Middle frontal gyrus (tissue), 1 donor: ENCODE data around the gene FHOD3.

ENCODE experiments used
- DNase-seq: peaks from one replicate; pipeline ENCODE4 v3.0.0-alpha.2; 2015; ENCODE audit warnings: low spot score; ENCODE audit errors: extremely low spot score

FHOD3 gene

DNA sequence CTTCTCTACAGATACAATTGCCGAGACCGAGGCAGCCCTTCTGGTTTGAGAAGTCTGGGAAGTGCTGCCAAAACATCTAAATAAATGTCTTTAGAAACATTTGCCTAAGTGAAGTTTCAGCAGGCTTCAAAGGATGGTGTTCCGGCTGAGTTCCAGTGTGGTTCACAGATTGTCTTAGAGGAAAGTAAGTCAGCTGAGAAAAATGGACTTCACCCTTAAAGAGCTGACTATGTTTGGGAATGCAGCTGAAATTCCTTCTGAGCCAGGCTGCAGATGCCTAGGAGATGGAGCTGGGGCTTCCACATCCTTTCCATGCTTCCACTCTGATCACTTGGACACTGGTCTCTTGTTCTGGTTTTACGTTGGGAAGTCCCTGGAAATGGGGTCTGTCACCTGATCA, 83.6 kb downstream of the FHOD3 start:
- peak; percentile 4 for DNase-seq

DNA sequence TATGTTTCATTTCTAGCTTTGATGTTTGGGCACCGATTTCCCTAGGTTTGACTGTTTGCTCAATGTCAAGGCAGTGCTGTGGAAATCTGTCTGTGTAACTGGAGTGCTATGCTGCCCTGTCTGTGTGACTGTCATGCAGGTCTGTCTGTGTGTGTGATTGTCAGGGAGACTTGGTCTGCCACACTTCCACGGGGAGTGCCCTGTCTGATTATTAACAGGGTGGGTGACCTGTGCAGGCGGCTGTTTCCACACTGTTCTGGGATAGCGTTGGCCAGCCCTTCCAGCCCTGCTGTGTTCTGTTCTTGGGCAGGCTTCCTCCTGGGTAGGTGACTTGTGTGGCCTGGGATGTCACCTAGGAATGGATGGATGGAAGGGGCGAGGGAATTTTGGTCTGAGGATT, 85.3 kb downstream of the FHOD3 start:
- DNase-seq = no peak

DNA sequence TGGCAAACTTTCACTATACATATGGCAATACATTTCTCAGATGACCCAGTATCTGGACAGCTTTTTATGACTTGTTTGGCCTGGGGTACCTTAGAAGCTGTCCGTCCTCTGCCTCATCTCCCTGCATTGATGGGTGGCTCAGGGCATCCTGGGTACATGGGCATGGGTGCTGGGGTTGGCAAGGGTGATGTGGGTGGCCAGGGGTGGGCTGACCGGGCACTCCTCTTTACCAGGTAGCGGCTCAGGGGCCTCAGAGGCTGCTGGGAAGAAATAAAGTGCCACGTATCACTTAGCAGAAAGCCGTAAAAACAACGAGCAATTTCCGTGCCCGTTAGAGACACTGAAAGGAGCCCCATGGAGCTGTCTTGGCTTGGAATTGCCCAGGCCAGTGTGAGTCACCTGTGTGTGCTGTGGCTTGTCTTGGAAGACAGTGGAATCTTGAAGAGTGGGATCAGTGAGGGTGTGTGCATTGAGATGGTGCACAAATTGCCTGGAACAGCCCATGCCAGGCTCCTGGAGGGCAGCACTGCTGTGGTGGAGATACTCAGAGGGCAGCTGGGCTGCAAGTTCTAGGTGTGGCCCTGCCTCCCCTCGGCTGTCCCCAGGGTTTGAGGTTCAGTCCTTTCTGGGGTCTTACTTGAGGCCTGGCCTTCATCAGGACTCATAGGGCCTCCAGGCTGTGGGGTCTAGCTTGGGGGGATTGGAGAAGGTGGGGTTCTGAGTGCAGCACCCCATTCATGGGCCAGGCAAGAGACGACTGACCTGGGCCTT, 88.8 kb downstream of the FHOD3 start:
- DNase-seq = no peak

DNA sequence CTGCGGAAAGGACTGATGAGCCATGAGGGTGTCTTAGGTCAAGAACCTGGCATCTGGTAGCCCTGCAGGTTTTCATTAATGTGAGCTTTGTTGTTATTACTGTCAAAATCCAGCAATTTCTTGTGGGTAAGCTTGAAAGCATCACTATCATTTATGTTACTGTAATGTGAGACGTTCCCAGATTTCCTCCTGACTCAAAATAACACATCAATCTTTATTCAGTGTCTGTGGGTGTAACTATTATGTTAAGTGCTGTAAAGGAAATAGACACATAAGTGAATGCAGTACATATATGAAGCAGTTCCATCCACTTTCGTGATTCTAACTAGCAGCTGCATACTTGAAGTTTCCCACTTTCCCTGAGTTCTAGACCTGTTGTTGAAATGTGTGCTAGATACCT, 89.8 kb downstream of the FHOD3 start:
- no peak for DNase-seq

DNA sequence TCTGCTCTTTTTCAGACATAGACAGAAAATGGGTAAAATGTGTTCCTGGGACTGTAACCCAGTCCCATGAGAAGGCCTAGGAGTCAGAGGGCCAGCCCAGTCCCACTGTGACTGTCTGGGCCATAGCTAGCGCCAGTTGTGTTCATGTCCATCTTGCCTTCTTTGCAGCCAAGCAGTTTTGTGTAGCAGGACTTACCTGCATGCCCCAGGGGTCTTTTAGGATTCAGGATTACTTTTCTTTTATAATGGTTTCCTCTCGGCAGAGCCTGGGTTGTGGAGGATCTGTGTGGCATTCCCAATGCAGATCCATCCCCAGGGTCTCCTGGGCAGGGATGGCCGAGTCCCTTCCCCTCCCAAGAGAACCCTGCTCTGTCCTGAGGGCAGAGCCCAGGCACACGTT, 90.8 kb downstream of the FHOD3 start:
- DNase-seq = no peak

DNA sequence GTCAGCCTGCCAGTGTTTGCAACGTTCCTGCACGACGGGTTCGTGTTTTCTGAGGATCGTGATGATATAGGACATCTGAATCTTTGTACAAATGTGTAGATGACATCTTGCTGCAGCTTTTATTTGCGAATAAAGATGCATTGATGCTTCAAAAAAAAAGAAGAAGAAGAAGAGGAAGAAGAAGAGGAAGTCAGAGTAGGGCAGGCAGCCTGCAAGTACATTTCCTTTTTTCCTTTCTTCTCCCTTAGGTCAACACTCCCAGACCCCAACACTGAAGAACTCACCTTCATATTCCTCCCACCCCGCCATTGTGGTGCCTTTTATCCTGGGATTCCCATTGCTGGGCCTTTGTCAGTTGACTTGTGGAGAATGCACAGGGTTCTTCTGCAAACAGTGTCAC, 91.5 kb downstream of the FHOD3 start:
- DNase-seq = no peak

DNA sequence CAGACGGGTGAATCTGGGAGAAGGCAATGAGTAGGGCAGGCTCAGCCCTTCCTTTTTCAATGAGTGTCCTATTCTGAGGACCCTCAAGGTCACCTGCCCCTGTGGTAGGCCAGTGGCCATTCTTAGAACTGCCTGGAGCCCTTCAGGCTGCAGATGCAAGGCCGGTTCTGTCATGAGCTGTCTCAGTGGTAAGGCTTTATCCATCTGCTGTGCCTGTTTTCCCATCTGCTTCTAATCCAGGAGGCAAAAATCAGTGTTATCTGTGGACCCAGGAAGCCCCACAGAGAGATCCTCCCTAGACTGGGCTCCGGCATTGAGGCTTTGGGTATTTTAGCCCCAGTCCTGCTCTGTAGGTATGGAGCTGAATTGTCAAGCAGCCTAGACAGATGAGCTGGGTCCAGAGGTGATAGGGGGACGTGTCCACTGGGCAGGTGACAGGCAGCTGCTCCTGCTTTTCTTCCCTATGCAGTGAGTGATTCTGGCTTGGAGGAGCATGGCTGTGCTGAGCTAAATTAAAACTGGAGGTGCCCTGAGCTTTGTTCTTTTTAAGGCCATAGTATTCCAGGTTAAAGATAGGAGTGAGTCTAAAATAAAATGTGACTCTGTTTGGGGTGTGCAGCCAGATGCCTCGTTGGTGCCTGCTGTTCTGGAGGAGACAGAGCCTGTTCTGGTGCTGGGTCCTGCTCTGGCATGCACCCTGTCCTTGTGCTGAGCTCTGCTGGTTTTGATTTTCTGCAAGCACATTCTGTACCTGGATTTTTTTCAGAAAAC, 92.5 kb downstream of the FHOD3 start:
- DNase-seq = no peak

DNA sequence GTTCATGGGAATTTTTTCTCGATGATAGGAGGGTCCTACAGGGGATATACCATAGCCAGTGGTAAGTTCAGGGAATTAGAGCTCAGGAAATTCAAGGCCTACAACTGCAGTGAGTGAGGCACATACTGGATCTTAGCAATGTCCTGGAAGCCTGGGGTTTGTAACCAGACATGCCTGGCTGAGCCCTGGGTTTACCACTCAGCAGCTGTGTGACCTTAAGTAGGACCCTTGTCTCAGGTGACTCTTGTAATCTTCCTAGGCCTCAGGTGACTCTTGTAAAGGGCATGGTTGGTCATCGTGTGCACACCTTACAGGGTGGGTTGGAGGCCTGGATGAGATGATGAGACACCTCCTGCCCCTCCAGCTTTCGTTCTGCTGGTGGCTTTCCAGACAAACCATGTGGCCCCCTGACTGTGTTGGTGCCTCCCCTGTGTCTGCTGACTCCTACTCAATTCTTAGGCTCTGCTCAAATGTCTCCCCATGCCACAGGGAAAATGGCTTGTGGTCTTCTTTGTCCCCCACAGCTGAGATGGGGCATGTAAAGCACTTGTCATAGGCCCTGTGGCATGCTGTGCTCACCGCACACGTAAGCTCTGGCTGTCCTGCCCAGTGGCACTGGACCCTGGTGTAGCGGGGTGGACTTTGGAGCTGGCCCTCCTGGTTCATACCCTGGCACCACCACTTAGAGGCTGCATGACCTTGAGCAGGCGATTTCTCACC, 94.1 kb downstream of the FHOD3 start:
- DNase-seq = no peak

DNA sequence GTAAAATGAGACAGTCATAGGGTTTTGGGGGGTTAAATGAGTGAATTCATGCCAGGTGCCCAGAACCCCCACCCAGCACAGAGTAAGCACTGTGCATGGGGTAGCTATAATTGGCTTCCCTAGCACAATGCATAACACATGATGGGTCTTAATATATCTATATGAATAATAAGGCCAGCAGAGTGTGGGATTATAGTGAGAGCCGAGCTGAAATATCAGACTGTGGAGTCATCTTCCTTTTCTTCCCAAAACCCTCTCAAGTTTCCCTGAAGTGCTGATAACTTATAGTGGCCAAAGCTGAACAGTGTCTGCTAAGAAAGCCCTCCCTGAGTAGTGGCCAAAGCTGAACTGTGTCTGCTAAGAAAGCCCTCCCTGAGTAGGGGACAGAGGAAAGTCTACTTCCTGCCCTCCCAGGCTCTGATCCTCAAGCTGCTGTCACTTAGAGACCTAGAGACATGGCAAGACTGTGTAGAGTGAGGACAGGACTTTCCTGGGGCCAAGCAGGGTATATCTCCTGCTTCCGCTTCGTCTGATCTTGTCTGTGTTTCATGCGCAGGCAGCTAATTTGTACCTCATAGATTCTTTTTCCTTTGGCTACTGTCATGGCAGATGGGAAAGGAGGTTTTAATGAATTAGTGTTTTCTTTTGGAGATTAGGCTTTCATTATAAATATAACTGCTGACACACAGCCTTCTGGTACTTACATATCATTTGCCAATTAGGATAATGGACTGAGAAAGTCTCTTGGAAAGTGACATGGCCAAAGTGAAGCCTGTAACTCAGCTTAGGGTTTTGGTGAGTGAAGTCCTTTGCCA, 94.9 kb downstream of the FHOD3 start:
- no peak for DNase-seq

DNA sequence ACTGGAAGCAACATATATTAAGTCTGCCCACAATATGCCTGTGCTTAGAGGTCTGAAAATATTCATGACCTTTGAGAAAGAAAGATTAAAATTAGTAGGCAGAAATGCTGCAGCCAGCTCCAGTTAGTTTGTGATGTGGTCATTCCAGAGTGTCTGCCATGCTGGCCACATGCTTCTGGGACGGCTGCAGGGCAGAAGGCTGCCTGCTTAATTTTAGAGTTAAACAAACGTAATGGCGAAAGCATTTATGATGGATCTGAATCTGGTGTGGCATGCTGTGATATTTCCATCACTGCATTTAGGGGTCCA, 95.4 kb downstream of the FHOD3 start:
- DNase-seq = no peak

DNA sequence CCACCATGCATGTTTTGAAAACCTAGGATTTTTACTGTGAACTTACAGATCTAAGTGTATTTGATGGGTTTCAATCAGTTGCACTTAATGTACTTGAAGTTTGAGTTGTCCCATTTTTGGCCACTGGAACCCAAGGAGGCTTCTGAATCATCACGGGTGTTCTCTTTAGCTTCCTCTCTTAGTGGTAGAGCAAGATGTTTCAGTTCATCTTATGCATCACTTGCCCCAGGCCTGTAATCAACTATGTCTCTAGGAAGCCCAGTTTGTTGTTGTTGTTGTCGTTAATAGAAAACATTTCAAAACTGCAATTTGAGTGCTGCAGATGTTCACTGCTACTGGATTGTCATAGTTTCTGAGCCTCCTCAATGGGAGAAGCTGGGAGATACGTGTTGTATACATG, 97.0 kb downstream of the FHOD3 start:
- no peak for DNase-seq

DNA sequence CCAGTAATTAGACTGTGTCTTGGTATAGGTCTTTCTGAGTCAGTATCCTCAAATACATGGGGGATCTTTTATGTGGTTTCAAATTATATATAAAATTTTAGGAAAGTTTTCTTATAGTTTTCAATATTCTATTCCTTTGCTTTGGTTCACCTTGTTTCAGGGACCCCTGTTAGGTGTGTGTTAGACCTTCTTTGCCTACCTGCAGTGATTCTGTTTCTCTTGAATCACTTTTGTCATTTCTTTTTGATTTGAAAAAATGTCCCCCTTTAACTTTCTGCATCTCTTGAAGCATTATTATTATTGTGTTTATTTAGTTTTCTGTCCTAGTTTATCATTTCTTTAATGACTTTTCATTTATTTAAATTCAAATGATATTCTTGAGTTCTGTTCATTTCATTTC, 98.7 kb downstream of the FHOD3 start:
- DNase-seq = no peak

DNA sequence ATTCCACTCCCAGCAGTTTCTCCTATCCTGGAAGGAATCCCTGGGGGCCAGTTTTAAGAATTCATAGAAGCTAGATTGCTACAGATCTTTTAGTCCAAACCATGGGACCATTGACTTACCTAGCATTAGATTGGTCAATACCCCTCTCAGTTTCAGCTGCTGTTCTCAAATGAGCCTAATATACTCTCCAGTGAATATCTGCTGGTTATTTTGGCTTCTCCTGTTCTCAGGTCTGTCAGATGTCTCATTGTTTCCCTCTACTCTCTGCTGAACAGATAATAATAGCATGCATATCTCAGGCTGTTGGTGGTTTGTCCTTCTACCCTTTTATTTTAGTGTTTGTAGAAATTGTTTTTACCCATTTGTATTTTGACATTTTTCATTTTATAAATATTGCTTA, 99.5 kb downstream of the FHOD3 start:
- no peak for DNase-seq

DNA sequence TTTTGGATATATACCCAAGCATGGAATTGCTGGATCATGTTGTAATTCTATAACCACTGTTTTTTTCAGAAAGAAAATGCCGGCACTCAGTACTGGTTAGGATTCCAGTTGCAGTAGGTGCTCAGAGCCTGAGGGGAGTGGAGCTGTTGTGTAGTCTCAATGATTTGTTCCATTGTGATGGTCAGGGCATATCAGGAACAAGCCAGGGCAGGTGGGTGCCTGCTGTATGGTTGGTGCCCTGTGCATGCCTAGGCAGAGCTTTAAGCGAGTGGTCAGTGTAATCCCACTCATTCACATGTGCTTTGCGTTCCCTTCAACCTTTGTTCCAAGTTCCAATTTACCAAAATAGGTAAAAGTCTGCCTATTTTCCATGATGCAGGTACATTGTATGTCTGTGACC, 100.9 kb downstream of the FHOD3 start:
- DNase-seq = no peak

DNA sequence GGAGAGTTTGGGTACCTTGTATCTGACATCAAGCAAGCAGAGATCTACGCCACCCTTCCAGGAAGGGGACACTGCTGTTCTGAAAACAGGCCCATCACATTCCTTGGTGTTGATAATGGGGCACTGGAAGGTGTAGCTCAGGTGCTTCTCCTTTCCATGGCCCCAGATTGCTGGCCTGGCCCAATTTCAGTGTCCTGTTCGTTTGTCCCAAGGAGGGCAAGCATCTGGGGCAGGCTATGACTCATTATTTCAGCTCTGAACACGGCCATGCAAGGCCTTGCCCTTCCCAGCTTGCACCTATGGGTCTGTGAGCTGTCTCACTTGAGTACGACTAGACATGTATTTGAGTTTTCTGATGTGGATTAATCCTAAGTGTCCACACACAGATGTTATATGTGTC, 101.5 kb downstream of the FHOD3 start:
- DNase-seq = no peak

DNA sequence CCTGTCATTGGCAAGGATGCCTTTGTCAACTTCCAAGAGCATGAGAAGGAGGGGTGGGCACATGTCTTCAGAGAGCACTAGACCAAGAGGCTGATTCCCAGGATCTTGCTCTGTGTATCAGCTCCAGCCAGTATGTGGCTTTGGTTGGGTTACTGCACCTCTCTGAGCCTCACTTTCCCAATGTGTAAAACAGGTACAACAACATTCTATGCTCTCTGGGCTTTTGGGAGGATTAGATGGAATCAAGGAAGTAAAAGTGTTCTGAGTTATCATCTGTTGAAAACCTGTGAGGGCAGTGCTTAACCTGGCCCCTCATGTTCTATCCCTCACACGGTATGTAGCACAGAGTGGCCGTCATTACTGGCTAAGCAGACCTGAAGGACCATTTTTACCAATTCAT, 103.9 kb downstream of the FHOD3 start:
- no peak for DNase-seq

DNA sequence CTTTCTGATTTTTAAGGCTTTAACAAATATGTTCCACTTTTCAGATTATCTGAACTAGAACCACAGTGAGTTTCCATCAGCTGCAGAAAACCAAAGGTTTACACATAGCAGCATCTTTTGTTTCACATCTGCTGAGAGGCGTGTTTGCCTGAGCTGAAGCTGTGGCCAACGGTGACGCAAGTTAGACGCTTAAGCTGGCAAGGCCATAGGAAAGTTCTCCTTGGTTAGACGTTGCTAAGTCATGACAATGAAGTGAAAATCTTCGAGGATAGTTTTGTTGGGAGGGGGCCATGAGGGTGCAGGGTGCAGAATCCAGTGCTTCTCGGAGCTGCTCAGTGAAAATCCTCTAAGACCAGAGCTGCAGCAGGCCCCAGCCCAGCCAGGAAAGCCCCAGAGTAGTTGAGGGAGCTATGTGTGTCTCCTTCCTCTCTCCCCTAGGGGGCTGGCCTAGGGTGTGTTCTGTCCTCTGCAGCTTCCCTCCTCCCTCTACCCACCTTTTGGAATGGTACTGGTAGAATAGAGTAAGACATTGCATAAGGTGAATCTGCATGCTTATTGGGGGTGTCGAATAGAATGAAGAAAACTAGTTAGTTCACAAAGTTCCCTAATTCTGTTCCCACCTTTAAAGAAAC, 105.4 kb downstream of the FHOD3 start:
- DNase-seq = no peak

DNA sequence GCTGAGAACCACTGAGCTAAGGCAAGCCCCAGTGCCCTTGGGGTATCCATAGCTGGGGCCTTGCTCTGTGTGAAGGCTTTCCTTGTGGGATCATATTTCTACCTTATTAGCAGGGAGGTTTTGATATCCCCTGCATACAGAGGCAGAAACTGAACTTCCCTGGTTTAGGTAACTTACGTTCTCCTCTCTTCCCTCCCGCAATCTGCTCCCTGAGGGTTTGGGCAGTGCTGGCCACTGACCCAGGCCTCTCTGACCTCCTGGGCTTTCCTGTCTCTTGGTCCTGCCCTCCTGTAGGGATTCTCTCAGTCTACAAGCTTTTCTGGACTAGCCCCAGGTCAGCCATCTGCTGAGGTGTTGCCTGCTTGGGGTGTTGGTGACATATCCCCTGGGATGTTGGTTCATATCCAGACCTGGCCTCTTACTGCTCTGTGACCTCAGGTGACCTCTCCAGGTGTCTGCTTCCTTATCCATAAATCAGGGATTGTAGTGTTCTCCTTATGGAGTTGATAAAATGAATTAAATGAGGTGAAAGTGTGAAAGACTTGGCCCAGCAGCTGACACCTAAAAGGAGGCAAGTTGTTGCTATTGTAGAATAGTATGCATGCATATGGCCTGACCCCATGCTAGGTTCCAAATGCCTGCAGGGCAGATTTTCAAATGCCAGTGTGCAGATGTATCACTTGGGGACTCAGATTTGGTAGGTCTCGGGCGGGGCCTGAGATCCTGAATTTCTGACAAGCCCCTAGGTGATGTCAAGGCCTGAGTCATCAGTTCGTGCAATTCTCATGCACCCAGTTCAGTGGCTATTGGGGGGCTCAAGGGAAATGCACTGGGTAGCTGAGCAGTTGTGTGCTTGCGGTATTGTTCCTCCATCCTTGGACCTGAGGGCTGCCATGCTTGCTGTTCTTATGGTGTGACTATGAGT, 106.6 kb downstream of the FHOD3 start:
- DNase-seq = no peak

DNA sequence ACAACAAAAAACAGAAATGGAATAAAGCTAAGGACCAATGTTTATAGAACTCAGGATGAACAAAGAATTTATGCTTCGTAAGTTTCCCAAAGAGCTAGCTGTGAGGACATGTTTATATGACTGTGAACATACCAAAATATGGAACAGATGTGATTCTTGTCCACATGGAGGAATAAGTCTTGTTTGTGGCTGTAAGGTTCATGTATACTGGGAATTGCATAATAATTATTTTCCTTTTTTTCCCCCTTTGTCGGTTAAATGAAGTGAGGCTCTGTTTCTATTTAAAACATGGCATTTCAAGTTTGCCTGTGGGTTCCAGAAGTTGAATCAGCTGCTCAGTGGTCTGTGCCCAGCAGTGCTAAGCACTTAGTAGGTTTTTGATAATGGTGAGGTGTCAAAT, 108.1 kb downstream of the FHOD3 start:
- DNase-seq = no peak

DNA sequence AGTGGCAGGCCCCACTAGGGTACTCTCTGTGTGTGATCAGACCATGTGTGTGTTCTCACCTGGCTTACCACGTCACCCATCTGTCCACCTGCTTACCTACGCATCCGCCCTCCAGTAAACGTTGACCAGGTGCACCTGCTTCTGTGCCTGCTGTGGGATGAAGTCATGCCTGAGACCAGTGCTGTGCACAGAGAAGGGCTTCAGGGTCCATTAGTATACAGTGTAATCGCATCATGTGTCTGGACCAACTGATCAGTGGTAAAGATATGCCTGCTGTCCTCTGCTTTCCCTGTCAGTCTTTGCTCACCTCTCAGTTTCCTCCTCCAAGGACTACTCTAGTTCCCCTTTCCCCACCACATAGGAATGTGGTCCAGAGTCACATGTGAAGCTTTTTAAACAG, 109.3 kb downstream of the FHOD3 start:
- no peak for DNase-seq
